GM21423 (cell line): ENCODE data around the gene SMC5.
A peak's percentile ranks its signal among the peaks of the same experiment; 100 is the strongest.
"Not testable (repeated sequence)": the region's sequence is repeated elsewhere in the genome, so short reads cannot be mapped to it uniquely, and the experiment has no call there.

ENCODE experiments used
- ATAC-seq: cut with Tn5 transposase; IDR thresholded peaks from one replicate; pipeline ENCODE4 v1.9.1; 2021; ENCODE audit warnings: mild to moderate bottlenecking, moderate library complexity; ENCODE audit not compliant: unreplicated experiment

The SMC5 gene

DNA sequence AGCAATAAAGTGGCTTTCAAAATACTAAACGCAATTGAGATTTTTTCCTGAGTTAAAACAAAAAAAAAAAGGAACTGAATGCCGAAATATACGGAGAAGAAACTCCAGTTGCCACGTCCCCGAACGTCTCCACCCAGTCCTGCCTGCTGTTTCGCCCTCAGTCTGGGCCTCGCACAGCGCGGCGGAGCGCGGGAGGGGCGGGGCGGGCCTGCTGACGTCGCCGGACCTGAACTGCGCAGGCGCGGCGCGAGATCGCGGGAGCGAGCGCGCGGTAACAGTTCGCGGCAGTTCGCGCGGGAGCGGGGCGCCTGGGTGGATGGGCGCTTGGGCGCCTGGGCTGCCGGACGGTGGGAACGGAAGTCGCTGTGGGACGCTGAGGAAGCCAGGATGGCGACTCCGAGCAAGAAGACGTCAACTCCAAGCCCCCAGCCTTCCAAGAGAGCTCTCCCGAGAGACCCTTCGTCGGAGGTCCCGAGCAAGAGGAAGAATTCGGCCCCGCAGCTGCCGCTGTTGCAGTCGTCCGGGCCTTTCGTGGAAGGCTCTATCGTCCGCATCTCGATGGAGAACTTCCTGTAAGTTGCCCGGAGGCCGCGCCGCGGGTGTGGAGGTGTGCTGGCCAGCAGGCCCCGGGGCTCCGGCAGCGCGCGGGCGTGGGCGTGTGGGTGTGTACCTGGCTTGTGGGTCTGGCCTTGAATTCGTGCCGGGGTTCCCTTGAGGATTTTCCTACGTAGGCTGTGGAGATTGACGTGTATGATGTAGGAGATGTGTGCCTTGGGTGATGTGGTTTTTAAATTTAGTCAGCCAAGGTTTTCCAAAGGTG, at the start of gene SMC5:
Gene SMC5 (plus strand): TSS at position 287 of the 820 bp plus-strand sequence. CDS start 101 bp downstream, at position 388.
- peak; percentile 80 for ATAC-seq

- no peak for ATAC-seq
Observed at GRCh38 chr9:70217029-70217428, 41.7 kb upstream of the SMC5 start.

DNA sequence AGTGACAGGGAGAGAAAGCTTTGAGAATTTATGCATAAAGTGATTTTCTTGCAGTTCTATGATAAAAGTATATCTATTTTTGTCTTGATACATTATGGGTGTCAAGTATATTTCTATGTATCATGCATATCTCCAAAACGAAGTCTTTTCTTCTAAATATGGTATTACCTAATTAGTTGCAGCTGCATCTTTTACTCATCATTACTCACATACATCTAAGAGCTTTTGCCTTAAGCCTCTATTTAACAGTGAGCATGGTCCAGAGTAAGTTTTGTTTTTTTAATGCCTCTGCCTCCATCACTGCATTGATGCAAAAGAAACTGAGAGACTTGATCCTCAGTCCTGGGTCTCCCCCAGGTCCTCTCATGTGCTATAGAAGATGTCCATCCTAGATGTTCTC, 40.0 kb upstream of the SMC5 start:
- ATAC-seq = no peak

DNA sequence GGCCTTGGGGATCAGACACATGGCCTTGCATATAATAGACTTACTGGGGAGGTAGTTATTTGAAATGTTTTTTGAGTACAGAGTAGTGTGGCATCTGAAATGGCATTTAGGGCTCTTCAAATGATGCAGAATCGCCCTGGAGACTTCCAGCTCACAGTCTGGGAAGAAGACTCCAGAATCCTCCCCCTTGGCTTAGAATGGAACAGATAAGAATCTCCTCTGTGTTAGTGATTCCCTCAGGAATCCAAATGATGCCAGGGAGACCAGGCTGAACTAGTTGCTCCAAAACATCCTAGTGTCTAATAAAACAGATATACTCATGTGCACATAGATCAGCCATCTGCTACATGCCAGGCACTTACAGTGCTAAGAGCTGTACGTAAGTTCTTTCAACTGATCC, 38.6 kb upstream of the SMC5 start:
- ATAC-seq = no peak

DNA sequence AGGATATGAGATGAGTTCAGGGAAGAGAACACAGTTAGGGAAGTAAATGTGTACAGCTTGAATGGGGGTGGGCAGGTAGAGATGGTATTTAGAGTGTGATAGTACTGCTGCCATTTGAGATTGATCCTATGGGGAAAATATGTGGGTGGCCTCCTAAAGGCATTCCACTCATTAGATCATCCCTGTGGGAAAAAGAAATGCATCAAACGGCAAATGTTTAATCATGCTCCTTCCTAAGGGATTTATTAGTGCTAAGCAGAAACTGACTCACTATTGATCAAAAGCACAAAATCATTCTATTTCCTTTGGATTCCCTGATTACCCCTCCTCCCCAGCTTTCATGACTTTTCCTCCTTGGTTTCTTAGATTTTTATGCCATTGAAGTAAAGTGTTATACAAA, 36.4 kb upstream of the SMC5 start:
- no peak for ATAC-seq

DNA sequence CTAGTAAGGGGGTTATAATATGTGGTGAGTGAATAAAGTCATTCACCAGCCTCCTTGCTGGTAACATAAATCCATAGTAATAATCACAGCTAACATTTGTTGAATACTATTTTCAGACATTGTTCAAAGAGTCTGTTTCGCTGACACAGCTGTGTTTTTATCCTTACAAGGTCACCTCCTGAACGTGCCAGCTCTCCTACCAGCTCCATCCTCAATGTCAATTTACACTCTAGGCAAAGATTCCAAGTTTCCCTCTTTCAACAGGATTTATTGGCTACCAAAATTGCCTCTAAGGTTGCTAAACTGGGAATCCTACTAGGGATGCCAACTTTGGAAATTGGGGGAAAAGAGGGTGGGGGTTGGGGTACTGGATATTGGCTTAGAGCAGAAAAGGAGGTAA, 30.7 kb upstream of the SMC5 start:
- ATAC-seq = no peak

- no peak for ATAC-seq
Observed at GRCh38 chr9:70228611-70229010, 30.2 kb upstream of the SMC5 start.

- no peak for ATAC-seq
Observed at GRCh38 chr9:70229026-70229425, 29.8 kb upstream of the SMC5 start.

DNA sequence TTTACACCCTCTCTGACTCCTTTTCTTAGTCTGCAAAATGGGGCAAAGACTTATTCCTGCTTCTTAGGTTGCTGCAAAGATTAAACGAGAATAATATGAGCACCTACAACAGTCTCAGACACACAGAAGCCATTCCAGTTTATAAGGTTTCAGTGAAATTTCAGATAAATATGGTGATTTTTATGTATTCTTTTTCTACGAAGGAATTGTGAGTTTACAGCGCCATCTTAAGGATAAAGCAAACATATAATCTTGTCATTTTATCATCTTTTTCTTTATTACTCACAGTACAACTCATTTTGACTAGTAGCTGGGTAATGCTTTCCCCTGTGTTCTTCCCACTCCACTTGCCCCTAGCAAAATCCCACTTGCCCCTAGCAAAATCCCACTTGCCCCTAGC, 29.2 kb upstream of the SMC5 start:
- no peak for ATAC-seq

GRCh38 chr9:70232476-70232875, 26.3 kb upstream of the SMC5 start:
- no peak for ATAC-seq

DNA sequence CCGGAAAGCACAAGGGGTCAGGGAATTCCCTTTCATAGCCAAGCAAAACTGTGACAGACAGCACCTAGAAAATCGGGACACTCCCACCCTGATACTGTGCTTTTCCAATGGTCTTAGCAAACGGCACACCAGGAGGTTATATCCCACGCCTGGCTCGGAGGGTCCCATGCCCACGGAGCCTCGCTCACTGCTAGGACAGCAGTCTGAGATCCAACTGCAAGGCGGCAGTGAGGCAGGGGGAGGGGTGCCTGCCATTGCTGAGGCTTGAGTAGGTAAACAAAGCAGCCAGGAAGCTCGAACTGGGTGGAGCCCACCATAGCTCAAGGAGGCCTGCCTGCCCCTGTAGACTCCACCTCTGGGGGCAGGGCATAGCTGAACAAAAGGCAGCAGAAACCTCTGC, 24.6 kb upstream of the SMC5 start:
- not testable (repeated sequence) for ATAC-seq

DNA sequence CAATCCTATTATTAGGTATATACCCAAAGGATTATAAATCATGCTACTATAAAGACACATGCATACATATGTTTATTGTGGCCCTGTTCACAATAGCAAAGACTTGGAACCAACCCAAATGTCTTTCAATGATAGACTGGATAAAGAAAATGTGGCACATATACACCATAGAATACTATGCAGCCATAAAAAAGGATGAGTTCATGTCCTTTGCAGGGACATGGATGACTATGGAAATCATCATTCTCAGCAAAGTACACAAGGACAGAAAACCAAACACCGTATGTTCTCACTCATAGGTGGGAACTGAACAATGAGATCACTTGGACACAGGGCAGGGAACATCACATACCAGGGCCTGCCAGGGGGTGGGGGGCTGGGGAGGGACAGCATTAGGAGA, 12.8 kb upstream of the SMC5 start:
- not testable (repeated sequence) for ATAC-seq

- ATAC-seq = no peak
Observed at GRCh38 chr9:70250221-70250620, 8.6 kb upstream of the SMC5 start.

DNA sequence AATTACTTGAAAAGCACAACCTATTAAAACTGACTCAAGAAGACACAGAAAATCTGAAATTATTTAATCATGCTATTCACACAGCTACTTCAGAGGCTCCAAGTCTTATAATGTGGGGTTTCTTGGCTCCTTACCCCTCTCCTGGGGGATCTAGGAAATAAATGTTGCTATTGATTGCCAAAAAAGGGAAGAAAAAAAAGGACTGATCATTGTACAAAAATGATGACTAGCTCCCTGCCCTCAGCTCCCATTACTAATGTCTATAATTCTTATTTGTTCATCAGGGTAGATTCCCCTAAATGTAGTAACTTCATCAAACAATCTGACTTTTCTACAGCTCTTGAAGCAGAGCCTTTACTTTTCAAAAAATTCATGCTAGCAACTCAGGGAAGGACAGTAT, 3.3 kb upstream of the SMC5 start:
- ATAC-seq = no peak

GRCh38 chr9:70256123-70256551, 2.6 kb upstream of the SMC5 start:
- no peak for ATAC-seq

DNA sequence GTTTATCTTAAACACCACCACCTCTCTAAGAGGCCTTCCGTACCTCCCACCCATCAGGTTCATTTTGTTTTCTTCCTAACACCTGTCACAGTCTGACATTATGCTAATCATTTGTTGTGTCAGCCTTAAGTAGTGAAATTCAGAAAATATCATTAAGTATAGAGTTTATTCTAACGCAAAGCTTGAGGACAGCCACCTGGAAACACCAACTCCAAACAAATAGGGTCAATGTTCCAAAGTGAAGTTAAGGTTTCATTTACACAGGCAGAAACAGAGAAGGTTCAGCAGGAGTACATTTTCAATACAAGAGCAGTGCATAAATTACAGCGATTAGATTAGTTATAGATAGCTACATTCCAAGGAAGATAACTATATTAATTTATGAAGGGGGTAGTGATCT, 1.3 kb upstream of the SMC5 start:
- no peak for ATAC-seq

- ATAC-seq = peak; percentile 40
Observed at GRCh38 chr9:70257991-70258691, 637 bp upstream of the SMC5 start.

- ATAC-seq = no peak
Observed at GRCh38 chr9:70259512-70259802, 679 bp downstream of the SMC5 start.

GRCh38 chr9:70260007-70260443, 1.2 kb downstream of the SMC5 start:
- no peak for ATAC-seq

GRCh38 chr9:70260606-70261005, 1.8 kb downstream of the SMC5 start:
- ATAC-seq = peak; percentile 18

DNA sequence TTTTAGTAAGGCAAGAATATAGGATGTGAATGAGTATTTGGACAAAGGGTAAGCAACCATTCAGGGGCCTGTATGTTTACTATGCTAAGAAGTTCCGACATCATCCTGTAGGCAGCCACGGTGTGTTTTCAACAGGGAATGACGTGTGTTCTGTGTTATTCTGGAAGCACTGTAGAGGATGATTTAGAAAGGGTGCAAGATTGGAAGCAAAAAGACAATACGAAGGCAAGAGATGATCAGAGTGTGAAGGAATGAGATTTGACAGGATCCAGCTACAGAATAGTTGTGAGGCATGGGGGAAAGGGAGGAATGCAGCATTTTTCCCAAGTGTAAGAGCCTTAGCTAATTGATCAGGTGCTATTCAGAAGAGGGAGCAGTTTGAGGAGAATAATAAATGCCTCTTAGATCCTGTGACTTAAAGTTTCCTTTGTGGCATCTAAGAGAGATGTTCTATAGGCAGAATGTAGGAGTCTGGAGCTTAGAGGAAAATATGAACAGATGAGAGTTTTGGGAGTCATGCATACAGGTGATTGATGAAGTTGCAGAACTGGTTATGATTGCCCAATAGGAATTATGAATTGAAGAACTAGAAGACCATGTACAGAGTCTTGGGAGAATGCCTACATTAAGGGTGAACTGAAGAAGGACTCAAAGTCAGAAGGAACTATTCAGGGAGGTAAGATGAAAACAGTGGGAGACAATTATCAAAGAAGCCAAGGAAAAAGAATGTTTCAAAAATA, 2.5 kb downstream of the SMC5 start:
- no peak for ATAC-seq

DNA sequence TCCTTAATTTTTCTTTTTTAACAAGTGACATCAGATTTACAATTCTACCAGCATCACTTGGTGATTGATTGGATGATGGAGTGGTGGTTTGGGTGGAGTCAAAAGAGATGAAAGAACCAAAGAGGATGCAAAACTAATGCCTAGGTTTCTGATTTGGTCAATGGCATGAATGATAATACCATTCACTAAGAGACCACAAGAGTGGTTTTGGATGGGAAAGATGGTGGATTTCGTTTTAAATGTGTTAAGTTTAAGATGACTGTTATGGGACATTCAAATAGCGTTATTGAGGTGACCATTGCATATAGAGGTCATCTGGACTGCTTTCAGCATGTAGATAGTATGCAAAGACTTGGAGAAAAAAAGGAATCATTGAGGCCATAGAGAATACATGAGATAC, 3.6 kb downstream of the SMC5 start:
- ATAC-seq = no peak
